ENCODE measurements around the gene BLOC1S4.

BLOC1S4 gene

GRCh38 chr4:6760865-6761264, 44.9 kb downstream of the BLOC1S4 start:
- H2AFZ ChIP-seq (ENCODE audit: low read depth, low read length), result no peak overlapping the region
- peaks cover 10% of the 10 kb centered on the region for H3K4me1 ChIP-seq (ENCODE audit: control insufficient read depth, insufficient read depth, low read depth, low read length)
- no peak overlapping the region for H3K18ac ChIP-seq (ENCODE audit: low read depth in 1 of 2, low read length in 2 of 2)
- 86% methylated on average over 9 of the region's 9 CpGs for WGBS
- H2BK15ac ChIP-seq (ENCODE audit: low read depth, poor library complexity, severe bottlenecking), result no peak overlapping the region
- H3K27me3 ChIP-seq (ENCODE audit: control insufficient read depth in 1 of 2, insufficient read depth in 1 of 2, low read length in 2 of 2), result peaks cover 0 to 30% of the 10 kb centered on the region in 2 experiments
- H3K79me1 ChIP-seq (replicated peaks; ENCODE audit: low read length, poor library complexity, severe bottlenecking), result no peaks in the 10 kb centered on the region
- no peak overlapping the region for H3K4ac ChIP-seq (ENCODE audit: low read depth in 1 of 2, low read length in 2 of 2)
- no peak overlapping the region for H4K8ac ChIP-seq (ENCODE audit: low read length)
- no peaks in the 10 kb centered on the region for H3K36me3 ChIP-seq (ENCODE audit: control insufficient read depth in 1 of 2, insufficient read depth in 2 of 2, low read depth in 1 of 2, low read length in 2 of 2)
- peak overlapping the region; percentile 13 for H2AK5ac ChIP-seq (ENCODE audit: low read length, severe bottlenecking)
- no peak overlapping the region for H2BK5ac ChIP-seq (ENCODE audit: low read depth, low read length, poor library complexity, severe bottlenecking)
- no peak overlapping the region for H3K4me2 ChIP-seq (ENCODE audit: low read length, poor library complexity, severe bottlenecking)
- H4K91ac ChIP-seq (ENCODE audit: low read length), result no peak overlapping the region
- no peak overlapping the region for H2BK120ac ChIP-seq (ENCODE audit: low read depth, low read length)
- no peak overlapping the region for H3K9ac ChIP-seq (ENCODE audit: low read length)
- no peak overlapping the region for H3K14ac ChIP-seq (ENCODE audit: low read length in 2 of 2)
- H3K27ac ChIP-seq (ENCODE audit: low read length, poor library complexity, severe bottlenecking), result no peak overlapping the region
- H3K4me3 ChIP-seq (ENCODE audit: insufficient read depth in 1 of 2, low read depth in 1 of 2, low read length in 2 of 2), result no peak overlapping the region
- peaks cover 2% of the 10 kb centered on the region for H3K9me3 ChIP-seq (ENCODE audit: control insufficient read depth, low read length)
- H2BK12ac ChIP-seq (ENCODE audit: low read length in 2 of 2), result no peak overlapping the region
- DNase-seq, result no peak
- H3K23ac ChIP-seq (ENCODE audit: low read length in 2 of 2), result no peak overlapping the region

- no peaks in the 10 kb centered on the region for H3K79me1 ChIP-seq (replicated peaks; ENCODE audit: low read length, poor library complexity, severe bottlenecking)
- 86% methylated on average over 35 of the region's 35 CpGs for WGBS
Observed at GRCh38 chr4:6761649-6762615, 46.0 kb downstream of the BLOC1S4 start.

GRCh38 chr4:6763330-6763851, 47.4 kb downstream of the BLOC1S4 start:
- Histone ChIP-seq H2AFZ (ENCODE audit: low read depth, low read length) (no peak overlapping the region), H3K27ac (ENCODE audit: low read length, poor library complexity, severe bottlenecking) (no peak overlapping the region), H4K91ac (ENCODE audit: low read length) (no peak overlapping the region), H2AK5ac (ENCODE audit: low read length, severe bottlenecking) (no peak overlapping the region), H3K9ac (ENCODE audit: low read length) (no peak overlapping the region), H3K14ac (ENCODE audit: low read length in 2 of 2) (no peak overlapping the region), H3K23ac (ENCODE audit: low read length in 2 of 2) (no peak overlapping the region), H3K79me1 (replicated peaks; ENCODE audit: low read length, poor library complexity, severe bottlenecking) (no peaks in the 10 kb centered on the region), H3K18ac (ENCODE audit: low read depth in 1 of 2, low read length in 2 of 2) (no peak overlapping the region), H3K4me1 (ENCODE audit: control insufficient read depth, insufficient read depth, low read depth, low read length) (peaks cover 19% of the 10 kb centered on the region), H2BK5ac (ENCODE audit: low read depth, low read length, poor library complexity, severe bottlenecking) (no peak overlapping the region), H2BK12ac (ENCODE audit: low read length in 2 of 2) (no peak overlapping the region), H3K9me3 (ENCODE audit: control insufficient read depth, low read length) (peaks cover 5% of the 10 kb centered on the region), H2BK15ac (ENCODE audit: low read depth, poor library complexity, severe bottlenecking) (no peak overlapping the region), H3K4me2 (ENCODE audit: low read length, poor library complexity, severe bottlenecking) (no peak overlapping the region), H2BK120ac (ENCODE audit: low read depth, low read length) (no peak overlapping the region), H3K27me3 (ENCODE audit: control insufficient read depth in 1 of 2, insufficient read depth in 1 of 2, low read length in 2 of 2) (peaks cover 0 to 39% of the 10 kb centered on the region in 2 experiments), H4K8ac (ENCODE audit: low read length) (no peak overlapping the region), H3K4me3 (ENCODE audit: insufficient read depth in 1 of 2, low read depth in 1 of 2, low read length in 2 of 2) (no peak overlapping the region), H3K36me3 (ENCODE audit: control insufficient read depth in 1 of 2, insufficient read depth in 2 of 2, low read depth in 1 of 2, low read length in 2 of 2) (no peaks in the 10 kb centered on the region), H3K4ac (ENCODE audit: low read depth in 1 of 2, low read length in 2 of 2) (no peak overlapping the region)
- 91% methylated on average over 16 of the region's 16 CpGs for WGBS
- DNase-seq, result no peak

More at GRCh38 chr4:6761649-6762615, 46.0 kb downstream of the BLOC1S4 start:
- Histone ChIP-seq H2AFZ (ENCODE audit: low read depth, low read length) (no peak overlapping the region), H4K8ac (ENCODE audit: low read length) (no peak overlapping the region), H3K4me2 (ENCODE audit: low read length, poor library complexity, severe bottlenecking) (no peak overlapping the region), H2BK5ac (ENCODE audit: low read depth, low read length, poor library complexity, severe bottlenecking) (no peak overlapping the region), H2AK5ac (ENCODE audit: low read length, severe bottlenecking) (peak overlapping the region; percentile 44), H3K4me3 (ENCODE audit: insufficient read depth in 1 of 2, low read depth in 1 of 2, low read length in 2 of 2) (no peak overlapping the region), H3K4ac (ENCODE audit: low read depth in 1 of 2, low read length in 2 of 2) (no peak overlapping the region), H3K9me3 (ENCODE audit: control insufficient read depth, low read length) (peaks cover 5% of the 10 kb centered on the region), H2BK12ac (ENCODE audit: low read length in 2 of 2) (no peak overlapping the region), H3K27me3 (ENCODE audit: control insufficient read depth in 1 of 2, insufficient read depth in 1 of 2, low read length in 2 of 2) (peaks cover 0 to 39% of the 10 kb centered on the region in 2 experiments), H3K14ac (ENCODE audit: low read length in 2 of 2) (peak overlapping the region in 1 of 2 experiments; percentile 18), H3K9ac (ENCODE audit: low read length) (no peak overlapping the region), H2BK15ac (ENCODE audit: low read depth, poor library complexity, severe bottlenecking) (no peak overlapping the region), H3K4me1 (ENCODE audit: control insufficient read depth, insufficient read depth, low read depth, low read length) (peaks cover 10% of the 10 kb centered on the region), H3K36me3 (ENCODE audit: control insufficient read depth in 1 of 2, insufficient read depth in 2 of 2, low read depth in 1 of 2, low read length in 2 of 2) (no peaks in the 10 kb centered on the region), H2BK120ac (ENCODE audit: low read depth, low read length) (no peak overlapping the region), H3K18ac (ENCODE audit: low read depth in 1 of 2, low read length in 2 of 2) (no peak overlapping the region), H4K91ac (ENCODE audit: low read length) (no peak overlapping the region), H3K27ac (ENCODE audit: low read length, poor library complexity, severe bottlenecking) (no peak overlapping the region), H3K23ac (ENCODE audit: low read length in 2 of 2) (no peak overlapping the region)
- DNase-seq, result no peak

- peaks cover 5% of the 10 kb centered on the region for H3K9me3 ChIP-seq (ENCODE audit: control insufficient read depth, low read length)
- H3K4me2 ChIP-seq (ENCODE audit: low read length, poor library complexity, severe bottlenecking), result no peak overlapping the region
- no peak overlapping the region for H3K23ac ChIP-seq (ENCODE audit: low read length in 2 of 2)
- no peak overlapping the region for H3K14ac ChIP-seq (ENCODE audit: low read length in 2 of 2)
- H3K4ac ChIP-seq (ENCODE audit: low read depth in 1 of 2, low read length in 2 of 2), result no peak overlapping the region
- H2BK120ac ChIP-seq (ENCODE audit: low read depth, low read length), result no peak overlapping the region
- H2BK5ac ChIP-seq (ENCODE audit: low read depth, low read length, poor library complexity, severe bottlenecking), result no peak overlapping the region
- no peak overlapping the region for H3K4me3 ChIP-seq (ENCODE audit: insufficient read depth in 1 of 2, low read depth in 1 of 2, low read length in 2 of 2)
- no peak overlapping the region for H2AK5ac ChIP-seq (ENCODE audit: low read length, severe bottlenecking)
- no peak overlapping the region for H2BK15ac ChIP-seq (ENCODE audit: low read depth, poor library complexity, severe bottlenecking)
- peaks cover 0 to 37% of the 10 kb centered on the region in 2 experiments for H3K27me3 ChIP-seq (ENCODE audit: control insufficient read depth in 1 of 2, insufficient read depth in 1 of 2, low read length in 2 of 2)
- no peak overlapping the region for H3K27ac ChIP-seq (ENCODE audit: low read length, poor library complexity, severe bottlenecking)
- no peak overlapping the region for H3K18ac ChIP-seq (ENCODE audit: low read depth in 1 of 2, low read length in 2 of 2)
- H2BK12ac ChIP-seq (ENCODE audit: low read length in 2 of 2), result no peak overlapping the region
- 86% methylated on average over 11 of the region's 11 CpGs for WGBS
- no peaks in the 10 kb centered on the region for H3K79me1 ChIP-seq (replicated peaks; ENCODE audit: low read length, poor library complexity, severe bottlenecking)
- H4K91ac ChIP-seq (ENCODE audit: low read length), result no peak overlapping the region
- DNase-seq, result no peak
- no peak overlapping the region for H2AFZ ChIP-seq (ENCODE audit: low read depth, low read length)
- no peak overlapping the region for H3K9ac ChIP-seq (ENCODE audit: low read length)
- H4K8ac ChIP-seq (ENCODE audit: low read length), result no peak overlapping the region
- H3K4me1 ChIP-seq (ENCODE audit: control insufficient read depth, insufficient read depth, low read depth, low read length), result peaks cover 22% of the 10 kb centered on the region
- no peaks in the 10 kb centered on the region for H3K36me3 ChIP-seq (ENCODE audit: control insufficient read depth in 1 of 2, insufficient read depth in 2 of 2, low read depth in 1 of 2, low read length in 2 of 2)
Observed at GRCh38 chr4:6764976-6765620, 49.1 kb downstream of the BLOC1S4 start.

Data from mesenchymal stem cell (in vitro differentiated cells and primary cell).